Fibroblast of skin of back (primary cell): Measurements from ENCODE around the gene PGAP2.
"Not testable (repeated sequence)": the region's sequence is repeated elsewhere in the genome, so short reads cannot be mapped to it uniquely, and the experiment has no call there.

Experiments used
- DNase-seq: peaks from one replicate; pipeline ENCODE4 v3.0.0-alpha.2; 2013

PGAP2 gene

GRCh38 chr11:3803726-3804495 is 4.4 kb upstream of the PGAP2 start:
- DNase-seq, result peak; percentile 62

- peak; percentile 18 for DNase-seq
These were observed 682 bp downstream of the PGAP2 start for GRCh38 chr11:3808861-3809623.

DNA sequence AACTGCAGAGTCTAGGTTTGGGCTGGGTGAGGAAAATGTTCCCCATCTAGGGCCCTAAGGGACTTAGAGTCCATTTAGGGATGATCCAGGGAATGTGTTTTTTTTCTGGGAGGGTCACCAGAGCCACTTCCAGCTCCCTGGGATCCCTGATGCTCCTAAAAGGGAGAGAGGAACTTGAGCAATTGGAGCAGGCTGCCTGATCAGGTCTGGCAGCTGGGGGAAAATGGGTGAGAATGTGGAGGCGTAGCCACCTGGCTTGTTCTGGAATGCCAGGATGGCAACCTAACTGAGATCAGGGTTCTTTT is 1.2 kb downstream of the PGAP2 start:
- DNase-seq, result no peak

- DNase-seq, result no peak
These were observed 2.1 kb downstream of the PGAP2 start for GRCh38 chr11:3810446-3810845.

- DNase-seq, result no peak
These were observed 2.6 kb downstream of the PGAP2 start for GRCh38 chr11:3810951-3811350.

DNA sequence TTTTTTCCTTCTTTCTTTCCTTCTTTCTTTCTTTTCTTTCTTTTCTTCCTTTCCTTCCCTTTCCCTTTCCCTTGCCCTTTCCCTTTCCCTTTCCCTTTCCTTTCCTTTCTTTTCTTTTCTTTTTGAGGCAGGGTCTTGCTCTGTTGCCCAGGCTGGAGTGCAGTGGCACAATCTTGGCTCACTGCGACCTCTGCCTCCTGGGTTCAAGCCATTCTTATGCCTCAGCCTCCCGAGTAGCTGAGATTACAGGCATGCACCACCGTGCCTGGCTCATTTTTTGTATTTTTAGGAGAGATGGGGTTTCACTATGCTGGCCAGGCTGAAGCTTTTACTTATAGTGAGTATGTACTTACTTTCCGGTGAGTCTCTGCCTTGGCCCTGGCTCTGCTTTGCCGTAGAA is 6.5 kb downstream of the PGAP2 start:
- not testable (repeated sequence) for DNase-seq

DNA sequence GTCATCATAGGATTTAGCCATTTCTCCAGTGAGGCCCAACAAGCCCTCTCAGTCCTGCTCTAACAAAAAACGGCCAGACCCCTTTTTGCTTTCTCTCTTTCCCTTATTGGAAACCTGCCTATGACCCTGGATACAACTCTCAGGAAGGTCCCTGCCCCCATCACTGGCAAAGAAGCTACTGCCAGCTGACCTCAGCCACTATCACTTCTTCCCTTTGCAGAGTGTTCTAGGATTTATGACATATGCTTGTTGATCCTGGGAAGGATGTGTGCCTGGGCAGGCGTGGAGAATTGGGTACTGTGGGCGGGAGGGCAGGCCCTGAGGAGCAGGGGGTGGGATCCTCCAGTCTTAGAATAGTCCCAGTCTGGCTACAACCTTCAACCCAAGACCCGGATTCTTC is 7.5 kb downstream of the PGAP2 start:
- DNase-seq, result no peak

- no peak for DNase-seq
These were observed 8.3 kb downstream of the PGAP2 start for GRCh38 chr11:3816673-3817072.

DNA sequence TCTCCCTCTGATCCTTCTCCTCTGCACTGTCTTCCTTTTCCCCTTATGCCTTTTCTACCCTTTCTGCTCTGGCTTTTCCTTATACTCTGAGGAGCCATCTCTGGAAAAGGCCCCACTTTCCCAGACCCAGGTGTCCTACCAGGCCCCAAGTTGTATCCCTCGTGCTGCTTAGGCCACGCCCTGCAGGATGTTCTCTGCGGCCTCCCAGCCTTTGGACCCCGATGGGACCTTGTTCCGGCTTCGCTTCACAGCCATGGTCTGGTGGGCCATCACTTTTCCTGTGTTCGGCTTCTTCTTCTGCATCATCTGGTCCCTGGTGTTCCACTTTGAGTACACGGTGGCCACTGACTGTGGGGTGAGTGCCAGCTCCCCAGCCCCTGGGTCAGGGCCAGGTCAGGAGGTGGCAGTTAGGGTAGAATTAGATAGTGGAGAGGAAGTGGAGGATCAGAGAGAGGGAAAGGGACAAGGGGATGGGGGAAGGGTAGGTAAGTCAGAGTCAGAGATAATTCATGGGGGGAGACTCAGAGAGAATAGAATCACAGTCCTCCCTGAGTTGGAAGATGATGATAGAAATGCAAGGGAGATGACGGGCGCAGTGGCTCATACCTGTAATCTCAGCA is 8.9 kb downstream of the PGAP2 start:
- DNase-seq, result no peak

DNA sequence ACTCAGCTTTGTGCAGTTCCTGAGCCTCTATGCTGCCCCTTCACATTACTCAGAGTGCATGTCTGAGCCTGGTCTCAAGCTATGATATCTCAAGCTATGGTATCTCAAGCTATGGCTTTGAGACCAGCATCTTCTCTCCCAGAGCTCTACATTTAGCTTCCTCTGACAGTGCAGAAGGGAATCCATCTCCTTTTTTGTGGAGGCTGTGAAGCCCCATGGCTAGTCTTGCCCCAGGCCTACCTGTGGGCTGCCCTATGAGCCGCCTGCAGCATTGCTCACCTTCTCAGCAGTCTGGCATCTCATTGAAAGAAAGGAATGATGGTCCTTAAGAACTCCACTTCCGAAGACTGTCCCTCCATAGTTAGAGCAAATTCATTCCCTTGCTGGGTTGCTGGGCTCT is 12.6 kb downstream of the PGAP2 start:
- DNase-seq, result no peak

DNA sequence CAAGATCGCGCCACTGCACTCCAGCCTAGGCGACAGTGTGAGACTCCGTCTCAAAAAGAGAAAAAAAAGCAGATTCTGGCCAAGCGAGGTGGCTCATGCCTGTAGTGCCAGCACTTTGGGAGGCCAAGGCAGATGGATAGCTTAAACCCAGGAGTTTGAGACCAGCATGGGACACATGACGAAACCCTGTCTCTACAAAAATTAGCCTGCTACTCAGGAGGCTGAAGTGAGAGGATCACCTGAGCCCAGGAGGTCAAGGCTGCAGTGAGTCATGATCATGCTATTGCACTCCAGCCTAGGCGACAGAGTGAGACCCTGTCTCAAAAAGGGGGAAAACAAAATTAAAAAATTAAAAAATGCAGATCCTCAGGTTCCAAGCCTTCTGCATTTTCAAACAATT is 14.0 kb downstream of the PGAP2 start:
- DNase-seq, result no peak

DNA sequence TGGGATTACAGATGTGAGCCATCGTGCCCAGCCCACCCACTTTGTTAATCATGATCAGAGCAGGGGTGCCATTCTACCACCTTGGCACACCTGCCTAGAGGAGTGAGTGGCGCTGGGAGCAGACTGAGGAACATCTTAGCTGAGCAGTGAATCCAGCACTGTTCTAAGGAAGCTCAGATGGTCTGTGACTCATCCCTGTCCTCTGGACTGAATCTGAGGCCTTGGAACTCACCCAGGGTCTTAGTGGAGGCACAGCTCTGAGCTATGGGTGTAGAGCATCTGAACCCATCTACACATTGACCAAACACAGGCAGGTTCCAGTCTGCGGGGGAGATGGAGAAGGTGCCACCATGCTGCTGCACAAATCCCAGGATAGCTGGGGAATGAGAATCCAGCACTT is 14.9 kb downstream of the PGAP2 start:
- DNase-seq, result peak; percentile 72

- no peak for DNase-seq
These were observed 15.6 kb downstream of the PGAP2 start for GRCh38 chr11:3823762-3824506.

- peak; percentile 54 for DNase-seq
These were observed 16.5 kb downstream of the PGAP2 start for GRCh38 chr11:3824714-3825472.

DNA sequence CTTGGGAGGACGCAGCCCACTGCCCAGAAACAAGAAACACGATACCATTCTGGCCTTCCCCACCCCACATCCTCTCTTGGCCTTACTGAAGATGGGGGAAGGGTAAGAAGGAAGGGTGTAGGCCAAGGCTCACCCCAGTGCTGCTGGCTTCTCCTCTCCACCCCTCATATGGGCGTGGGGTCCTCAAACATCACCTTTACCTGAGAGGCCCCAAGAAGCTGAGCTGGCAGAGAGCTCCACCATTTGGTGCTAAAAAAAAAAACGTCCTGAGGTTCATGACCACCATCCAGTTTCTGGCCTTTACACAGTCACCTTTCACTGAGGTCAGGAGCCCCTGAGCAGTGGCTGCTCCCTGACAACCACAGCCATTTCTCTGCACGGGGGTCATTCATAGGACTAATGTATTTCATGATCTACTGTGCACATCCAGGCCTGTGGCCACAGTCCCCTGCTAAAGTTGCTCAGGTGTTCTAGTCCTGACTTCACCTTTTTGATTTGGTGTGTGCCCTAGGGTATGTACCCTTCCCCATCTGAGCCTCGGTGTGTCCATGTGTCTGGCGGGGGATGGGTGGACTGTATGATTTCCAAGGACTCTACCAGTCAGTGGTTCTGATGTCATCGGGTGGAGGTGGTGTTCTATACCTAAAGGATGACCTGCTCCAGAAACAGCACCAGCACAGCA is 17.3 kb downstream of the PGAP2 start:
- DNase-seq, result no peak

DNA sequence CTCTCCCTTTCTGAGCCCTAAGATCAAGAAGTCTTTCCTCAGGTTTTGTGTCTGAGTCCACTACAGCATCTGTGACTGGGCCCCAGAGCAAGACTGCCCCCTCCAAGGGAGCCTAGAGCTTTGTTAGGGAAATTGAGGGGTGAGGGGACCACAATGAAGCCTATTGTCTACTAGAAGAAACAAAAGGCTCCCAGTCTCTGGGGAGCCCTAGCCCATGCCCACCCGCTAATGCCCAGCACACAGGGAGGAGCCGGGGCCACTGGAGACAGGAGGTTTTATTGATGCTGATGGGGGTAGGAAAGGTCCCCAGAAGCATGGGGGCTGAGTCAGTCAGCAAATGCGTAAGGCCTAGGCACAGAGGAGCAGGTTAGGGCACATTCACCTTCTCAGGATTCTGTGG is 18.4 kb downstream of the PGAP2 start:
- DNase-seq, result no peak

GRCh38 chr11:3827434-3828186 is 19.2 kb downstream of the PGAP2 start:
- DNase-seq, result no peak

DNA sequence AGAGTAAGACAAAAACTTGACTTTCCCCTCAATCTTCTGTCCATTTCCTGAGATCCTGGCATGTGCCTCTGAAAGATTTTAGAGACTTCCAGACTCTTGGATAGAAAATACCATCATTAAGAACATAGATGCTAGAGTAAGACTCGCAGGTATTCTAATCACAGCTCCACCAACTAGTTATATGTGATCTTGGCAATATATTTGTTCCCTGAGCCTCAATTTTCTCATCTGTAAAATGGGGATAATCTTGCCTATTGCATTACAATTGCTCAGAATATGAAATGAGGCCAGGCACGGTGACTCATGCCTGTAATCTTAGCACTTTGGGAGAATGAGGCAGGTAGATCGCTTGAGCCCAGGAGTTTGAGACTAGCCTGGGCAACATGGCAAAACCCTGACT is 21.7 kb downstream of the PGAP2 start:
- DNase-seq, result no peak

DNA sequence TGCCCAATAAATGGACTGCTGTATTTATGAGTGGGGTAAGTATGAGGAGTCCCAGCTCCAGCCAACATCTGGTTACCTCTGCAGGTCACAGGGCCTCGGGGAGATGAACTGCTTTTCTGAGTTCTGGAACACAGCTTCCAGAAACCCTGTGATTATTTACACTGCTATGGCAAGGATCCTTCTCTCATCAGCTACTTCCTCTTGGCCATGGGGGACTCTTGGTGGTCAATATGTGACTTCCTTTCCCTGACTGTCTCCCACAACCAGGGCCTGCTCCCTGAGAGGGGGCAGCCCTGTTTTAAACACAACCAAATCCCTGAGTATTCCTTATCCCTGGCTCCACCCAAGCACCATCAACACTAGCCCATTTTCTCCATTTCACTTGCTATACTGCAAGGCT is 22.4 kb downstream of the PGAP2 start:
- no peak for DNase-seq

- no peak for DNase-seq
These were observed 23.2 kb downstream of the PGAP2 start for GRCh38 chr11:3831378-3832239.
